CD4-positive, alpha-beta T cell treated with Interleukin-21 for 1 hour (primary cell): ENCODE results near the gene NR0B1.

Experiments used
- DNase-seq: peaks from one replicate; pipeline ENCODE4 v3.0.0-alpha.2; 2020

The NR0B1 gene

DNA sequence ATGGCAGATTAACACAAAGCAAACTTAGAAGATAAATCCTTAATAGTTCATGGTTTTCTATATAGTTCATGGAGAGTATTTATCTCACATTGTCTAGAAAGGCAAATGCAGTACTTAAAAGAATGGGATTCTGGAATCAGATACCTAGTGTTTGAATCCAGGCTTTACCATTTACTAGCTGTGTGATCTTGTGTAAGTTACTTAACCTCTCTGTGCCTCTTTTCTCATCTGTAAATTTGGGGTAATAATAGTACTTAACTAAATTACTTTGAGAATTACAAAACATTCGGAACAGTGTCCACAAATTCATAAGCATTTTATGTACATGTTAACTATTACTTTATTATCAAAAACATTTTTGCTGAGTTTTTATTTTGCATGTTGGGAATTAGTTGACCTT lies 46.4 kb downstream of the NR0B1 start:
- no peak for DNase-seq

DNA sequence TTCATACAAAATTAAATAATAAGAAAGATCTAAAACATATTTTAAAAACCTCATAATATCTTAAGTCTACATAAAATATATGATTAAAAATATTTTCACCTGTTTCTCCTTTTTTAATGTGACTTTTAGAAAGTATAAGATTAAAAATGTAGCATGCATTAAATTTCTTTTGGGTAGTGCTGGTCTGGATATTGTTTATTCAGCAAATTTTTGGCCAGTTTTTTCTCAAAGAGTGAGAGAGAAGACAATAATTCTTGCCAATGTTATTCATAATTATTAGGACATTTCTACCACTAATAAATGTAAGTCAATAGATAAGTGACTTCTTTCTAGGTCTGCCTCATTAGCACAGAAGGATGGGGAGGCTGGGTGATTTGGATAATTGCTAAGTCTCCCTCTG lies 48.2 kb downstream of the NR0B1 start:
- no peak for DNase-seq

DNA sequence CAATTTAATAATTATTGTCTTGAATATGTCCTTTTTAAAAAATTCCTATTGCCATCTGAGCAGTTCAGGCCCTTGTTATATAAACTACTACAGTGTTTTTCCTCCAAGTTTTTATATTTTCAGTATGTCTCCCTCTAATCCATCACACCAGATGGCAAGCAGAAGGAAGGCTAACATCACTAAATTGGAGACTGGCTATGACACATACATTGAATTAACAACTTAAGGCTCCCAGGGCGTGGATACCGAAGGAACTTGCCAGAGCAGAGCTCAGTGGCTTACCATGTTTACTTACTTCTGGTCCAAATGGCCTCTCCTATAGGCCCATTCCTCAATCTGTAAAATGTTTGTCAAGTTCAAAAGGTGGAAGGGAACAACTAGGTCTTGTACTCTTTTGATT lies 49.3 kb downstream of the NR0B1 start:
- DNase-seq = no peak
